GM23338 (cell line): ENCODE results near the gene CYSRT1. TPM values are rescaled to one million over a fixed set of nuclear protein-coding genes. Genes with fewer than 3 reads are reported as not detected.

ENCODE experiments used
- ATAC-seq: fragments of 200-7000 bp; cut with Tn5 transposase; 3 replicates; pipeline ENCODE4 v1.9.1; 2020
- DNase-seq: peaks from one replicate; pipeline ENCODE4 v3.0.0-alpha.2; 2015; ENCODE audit warnings: low spot score
- H2AFZ ChIP-seq: fragments of 200-600 bp; sonication (generic); 2 replicates; pipeline ENCODE4 v1.8.0; 2016; ENCODE audit warnings: antibody characterized with exemption, mild to moderate bottlenecking, moderate library complexity
- H3F3A ChIP-seq: fragments of 200-600 bp; sonication (generic); replicated peaks from 2 replicates; pipeline ENCODE4 v1.8.0; 2017; ENCODE audit warnings: antibody characterized with exemption, mixed run types, low read depth
- H3K27ac ChIP-seq: fragments of 200-600 bp; sonication (generic); 2 replicates; pipeline ENCODE4 v1.6.1; 2016; ENCODE audit warnings: low read depth
- H3K27me3 ChIP-seq: fragments of 200-600 bp; sonication (generic); 2 replicates; pipeline ENCODE4 v1.8.0; 2016; ENCODE audit warnings: mild to moderate bottlenecking, mixed run types, moderate library complexity; ENCODE audit not compliant: insufficient read depth
- H3K36me3 ChIP-seq: fragments of 200-600 bp; sonication (generic); 2 replicates; pipeline ENCODE4 v1.8.0; 2016; ENCODE audit warnings: mild to moderate bottlenecking; ENCODE audit not compliant: insufficient read depth
- H3K4me1 ChIP-seq: fragments of 200-600 bp; sonication (generic); 2 replicates; pipeline ENCODE4 v1.8.0; 2016; ENCODE audit warnings: mild to moderate bottlenecking, moderate library complexity; ENCODE audit not compliant: insufficient read depth
- H3K4me2 ChIP-seq: fragments of 200-600 bp; sonication (generic); 2 replicates; pipeline ENCODE4 v1.7.1; 2017; ENCODE audit warnings: mixed run types
- H3K4me3 ChIP-seq: fragments of 200-600 bp; sonication (generic); 2 replicates; pipeline ENCODE4 v1.6.1; 2016; ENCODE audit warnings: mixed run types
- H3K79me2 ChIP-seq: fragments of 200-600 bp; sonication (generic); replicated peaks from 2 replicates; pipeline ENCODE4 v1.8.0; 2017; ENCODE audit warnings: mild to moderate bottlenecking; ENCODE audit not compliant: insufficient read depth
- H3K9me2 ChIP-seq: fragments of 200-600 bp; sonication (generic); 2 replicates; pipeline ENCODE4 v1.8.0; 2017; ENCODE audit not compliant: insufficient read depth
- H4K20me1 ChIP-seq: fragments of 200-600 bp; sonication (generic); replicated peaks from 2 replicates; pipeline ENCODE4 v1.8.0; 2017; ENCODE audit warnings: mild to moderate bottlenecking; ENCODE audit not compliant: insufficient read depth
- H3K27ac Mint-ChIP-seq: 2 replicates; pipeline ENCODE4 v1.8.0; 2020; ENCODE audit warnings: inconsistent platforms, mild to moderate bottlenecking, moderate library complexity, mixed read lengths
- H3K27me3 Mint-ChIP-seq: 3 replicates; pipeline ENCODE4 v1.8.0; 2022; ENCODE audit warnings: low read depth, mild to moderate bottlenecking, moderate library complexity, mixed read lengths, inconsistent platforms; ENCODE audit not compliant: insufficient read depth, poor library complexity
- H3K36me3 Mint-ChIP-seq: 3 replicates; pipeline ENCODE4 v1.8.0; 2021; ENCODE audit warnings: low read depth, mild to moderate bottlenecking, inconsistent platforms, moderate library complexity, mixed read lengths
- H3K4me1 Mint-ChIP-seq: 3 replicates; pipeline ENCODE4 v1.8.0; 2020; ENCODE audit warnings: mild to moderate bottlenecking, inconsistent platforms, mixed read lengths
- H3K4me3 Mint-ChIP-seq: 3 replicates; pipeline ENCODE4 v1.8.0; 2021; ENCODE audit warnings: moderate library complexity, mild to moderate bottlenecking, inconsistent platforms, mixed read lengths
- H3K9me3 Mint-ChIP-seq: 3 replicates; pipeline ENCODE4 v1.8.0; 2020; ENCODE audit warnings: moderate library complexity, mild to moderate bottlenecking, inconsistent platforms, mixed read lengths
- ETS1 ChIP-seq: IDR thresholded peaks from 2 replicates; pipeline ENCODE4 v1.6.1; 2016; ENCODE audit warnings: antibody characterized with exemption
- EZH2 ChIP-seq: fragments of 200-600 bp; sonication (generic); IDR thresholded peaks from one replicate; pipeline ENCODE4 v1.8.0; 2017; ENCODE audit warnings: antibody characterized with exemption, mild to moderate bottlenecking, low read depth; ENCODE audit not compliant: unreplicated experiment
- EZH2phosphoT487 ChIP-seq: fragments of 200-600 bp; sonication (generic); IDR thresholded peaks from one replicate; pipeline ENCODE4 v1.8.1; 2018; ENCODE audit warnings: antibody characterized with exemption; ENCODE audit not compliant: unreplicated experiment
- NANOG ChIP-seq: IDR thresholded peaks from 2 replicates; pipeline ENCODE4 v1.6.1; 2016; ENCODE audit warnings: antibody characterized with exemption, borderline replicate concordance
- POLR2AphosphoS5 ChIP-seq: IDR thresholded peaks from 2 replicates; pipeline ENCODE4 v1.6.1; 2016; ENCODE audit warnings: antibody characterized with exemption, low read depth
- STAT1 ChIP-seq: IDR thresholded peaks from one replicate; pipeline ENCODE4 v1.6.1; 2016; ENCODE audit warnings: antibody characterized with exemption; ENCODE audit not compliant: unreplicated experiment
- ZNF114 ChIP-seq: fragments of 250-450 bp; sonication (Bioruptor Pico); IDR thresholded peaks from 2 replicates; pipeline ENCODE4 v1.5.0; 2020; ENCODE audit warnings: mild to moderate bottlenecking, moderate library complexity
- ZNF331 ChIP-seq: fragments of 250-450 bp; sonication (Bioruptor Pico); IDR thresholded peaks from 2 replicates; pipeline ENCODE4 v1.5.0; 2020; ENCODE audit warnings: low read depth, mild to moderate bottlenecking, moderate library complexity
- polyA plus RNA-seq: library from polyadenylated mRNA; unstranded; fragments of >200 nt; fragmentation: Nextera tagmentation; extraction: Ambion mirVana; gene quantifications from 2 replicates; pipeline ENCODE4 v1.2.1, GENCODE V29; 2016
- total RNA-seq: library from RNA; depleted of rRNA; stranded (reverse); fragments of >200 nt; shearing (Covaris generic); gene quantifications from 2 replicates; pipeline ENCODE4 v1.2.3, GENCODE V29; 2014
- TF ChIP-seq, protein P1 (sequence below): IDR thresholded peaks from one replicate; pipeline ENCODE4 v1.6.1; 2018; ENCODE audit warnings: antibody characterized with exemption; ENCODE audit not compliant: unreplicated experiment
- TF ChIP-seq, protein P2 (sequence below), 2 experiments: fragments of 200-600 bp in 1 of 2; sonication (generic) in 1 of 2; conservative IDR thresholded peaks; 2 replicates each; pipeline versions ENCODE4 v1.5.1 to v1.6.1; 2016 to 2017; ENCODE audit warnings: antibody characterized with exemption in 2 of 2, low read depth in 2 of 2, mild to moderate bottlenecking in 2 of 2, moderate library complexity in 1 of 2
- TF ChIP-seq, protein P3 (sequence below): fragments of 250-450 bp; sonication (Bioruptor Pico); IDR thresholded peaks from 2 replicates; pipeline ENCODE4 v1.5.0; 2020; ENCODE audit warnings: mild to moderate bottlenecking, moderate library complexity

The CYSRT1 gene
- total and polyA plus RNA-seq, 2 experiments from 2014 or later: 2.0 to 3.2 TPM

DNA sequence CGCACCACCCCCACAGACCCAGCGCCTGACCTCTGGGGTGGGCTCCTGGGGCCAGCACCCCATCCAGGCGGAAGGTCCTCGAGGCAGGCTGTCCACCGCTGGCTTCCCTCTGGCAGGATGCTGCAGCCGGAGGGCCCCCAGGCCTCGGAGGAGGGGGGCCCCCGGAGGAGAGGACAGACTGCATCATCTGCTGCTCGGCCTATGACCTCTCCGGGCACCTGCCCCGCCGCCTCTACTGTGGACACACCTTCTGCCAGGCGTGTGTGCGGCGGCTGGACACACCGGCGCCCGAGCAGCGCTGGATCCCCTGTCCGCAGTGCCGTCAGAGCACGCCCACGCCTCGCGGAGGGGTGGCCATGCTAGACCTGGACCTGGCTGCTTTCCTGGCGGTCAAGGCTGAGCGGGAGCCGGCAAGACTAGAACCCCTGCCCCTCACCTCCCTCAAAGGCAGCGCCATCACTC is 3.6 kb downstream of the CYSRT1 start:
- Mint-ChIP-seq H3K4me1 (peaks cover 2% of the 10 kb centered on the region; the same call in 2 of the 3 replicates), H3K27me3 (peaks cover 3% of the 10 kb centered on the region), H3K4me3 (no peak overlapping the region), H3K9me3 (no peaks in the 10 kb centered on the region), H3K27ac (no peak overlapping the region), H3K36me3 (no peaks in the 10 kb centered on the region)
- Histone ChIP-seq H2AFZ (no peak overlapping the region), H4K20me1 (no peaks in the 10 kb centered on the region), H3K4me2 (no peak overlapping the region), H3K4me3 (no peak overlapping the region), H3K27me3 (no peaks in the 10 kb centered on the region), H3K27ac (no peak overlapping the region), H3K36me3 (no peaks in the 10 kb centered on the region), H3K9me2 (no peaks in the 10 kb centered on the region), H3K4me1 (no peaks in the 10 kb centered on the region; the same call in 1 of the 2 replicates), H3F3A (0 out of 2 replicates have a peak, but pooled peaks cover 6% of the 10 kb centered on the region), H3K79me2 (no peaks in the 10 kb centered on the region)
- ATAC-seq (no peak), DNase-seq (no peak)
- TF ChIP-seq EZH2phosphoT487: no peak
- no peak for TF ChIP-seq STAT1
- TF ChIP-seq EZH2: no peak
- TF ChIP-seq ZNF331 (CRISPR knock-in tag): no peak
- no peak for TF ChIP-seq ETS1
- TF ChIP-seq NANOG: no peak
- TF ChIP-seq, protein P1, sequence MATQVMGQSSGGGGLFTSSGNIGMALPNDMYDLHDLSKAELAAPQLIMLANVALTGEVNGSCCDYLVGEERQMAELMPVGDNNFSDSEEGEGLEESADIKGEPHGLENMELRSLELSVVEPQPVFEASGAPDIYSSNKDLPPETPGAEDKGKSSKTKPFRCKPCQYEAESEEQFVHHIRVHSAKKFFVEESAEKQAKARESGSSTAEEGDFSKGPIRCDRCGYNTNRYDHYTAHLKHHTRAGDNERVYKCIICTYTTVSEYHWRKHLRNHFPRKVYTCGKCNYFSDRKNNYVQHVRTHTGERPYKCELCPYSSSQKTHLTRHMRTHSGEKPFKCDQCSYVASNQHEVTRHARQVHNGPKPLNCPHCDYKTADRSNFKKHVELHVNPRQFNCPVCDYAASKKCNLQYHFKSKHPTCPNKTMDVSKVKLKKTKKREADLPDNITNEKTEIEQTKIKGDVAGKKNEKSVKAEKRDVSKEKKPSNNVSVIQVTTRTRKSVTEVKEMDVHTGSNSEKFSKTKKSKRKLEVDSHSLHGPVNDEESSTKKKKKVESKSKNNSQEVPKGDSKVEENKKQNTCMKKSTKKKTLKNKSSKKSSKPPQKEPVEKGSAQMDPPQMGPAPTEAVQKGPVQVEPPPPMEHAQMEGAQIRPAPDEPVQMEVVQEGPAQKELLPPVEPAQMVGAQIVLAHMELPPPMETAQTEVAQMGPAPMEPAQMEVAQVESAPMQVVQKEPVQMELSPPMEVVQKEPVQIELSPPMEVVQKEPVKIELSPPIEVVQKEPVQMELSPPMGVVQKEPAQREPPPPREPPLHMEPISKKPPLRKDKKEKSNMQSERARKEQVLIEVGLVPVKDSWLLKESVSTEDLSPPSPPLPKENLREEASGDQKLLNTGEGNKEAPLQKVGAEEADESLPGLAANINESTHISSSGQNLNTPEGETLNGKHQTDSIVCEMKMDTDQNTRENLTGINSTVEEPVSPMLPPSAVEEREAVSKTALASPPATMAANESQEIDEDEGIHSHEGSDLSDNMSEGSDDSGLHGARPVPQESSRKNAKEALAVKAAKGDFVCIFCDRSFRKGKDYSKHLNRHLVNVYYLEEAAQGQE: no peak
- no peak for TF ChIP-seq POLR2AphosphoS5
- no peak for TF ChIP-seq ZNF114 (CRISPR knock-in tag)
- TF ChIP-seq, protein P2, sequence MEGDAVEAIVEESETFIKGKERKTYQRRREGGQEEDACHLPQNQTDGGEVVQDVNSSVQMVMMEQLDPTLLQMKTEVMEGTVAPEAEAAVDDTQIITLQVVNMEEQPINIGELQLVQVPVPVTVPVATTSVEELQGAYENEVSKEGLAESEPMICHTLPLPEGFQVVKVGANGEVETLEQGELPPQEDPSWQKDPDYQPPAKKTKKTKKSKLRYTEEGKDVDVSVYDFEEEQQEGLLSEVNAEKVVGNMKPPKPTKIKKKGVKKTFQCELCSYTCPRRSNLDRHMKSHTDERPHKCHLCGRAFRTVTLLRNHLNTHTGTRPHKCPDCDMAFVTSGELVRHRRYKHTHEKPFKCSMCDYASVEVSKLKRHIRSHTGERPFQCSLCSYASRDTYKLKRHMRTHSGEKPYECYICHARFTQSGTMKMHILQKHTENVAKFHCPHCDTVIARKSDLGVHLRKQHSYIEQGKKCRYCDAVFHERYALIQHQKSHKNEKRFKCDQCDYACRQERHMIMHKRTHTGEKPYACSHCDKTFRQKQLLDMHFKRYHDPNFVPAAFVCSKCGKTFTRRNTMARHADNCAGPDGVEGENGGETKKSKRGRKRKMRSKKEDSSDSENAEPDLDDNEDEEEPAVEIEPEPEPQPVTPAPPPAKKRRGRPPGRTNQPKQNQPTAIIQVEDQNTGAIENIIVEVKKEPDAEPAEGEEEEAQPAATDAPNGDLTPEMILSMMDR (conservative IDR thresholded peaks at IDR 0.05; ENCODE audit: low read depth in 2 of 2): no peak
- TF ChIP-seq, protein P3, sequence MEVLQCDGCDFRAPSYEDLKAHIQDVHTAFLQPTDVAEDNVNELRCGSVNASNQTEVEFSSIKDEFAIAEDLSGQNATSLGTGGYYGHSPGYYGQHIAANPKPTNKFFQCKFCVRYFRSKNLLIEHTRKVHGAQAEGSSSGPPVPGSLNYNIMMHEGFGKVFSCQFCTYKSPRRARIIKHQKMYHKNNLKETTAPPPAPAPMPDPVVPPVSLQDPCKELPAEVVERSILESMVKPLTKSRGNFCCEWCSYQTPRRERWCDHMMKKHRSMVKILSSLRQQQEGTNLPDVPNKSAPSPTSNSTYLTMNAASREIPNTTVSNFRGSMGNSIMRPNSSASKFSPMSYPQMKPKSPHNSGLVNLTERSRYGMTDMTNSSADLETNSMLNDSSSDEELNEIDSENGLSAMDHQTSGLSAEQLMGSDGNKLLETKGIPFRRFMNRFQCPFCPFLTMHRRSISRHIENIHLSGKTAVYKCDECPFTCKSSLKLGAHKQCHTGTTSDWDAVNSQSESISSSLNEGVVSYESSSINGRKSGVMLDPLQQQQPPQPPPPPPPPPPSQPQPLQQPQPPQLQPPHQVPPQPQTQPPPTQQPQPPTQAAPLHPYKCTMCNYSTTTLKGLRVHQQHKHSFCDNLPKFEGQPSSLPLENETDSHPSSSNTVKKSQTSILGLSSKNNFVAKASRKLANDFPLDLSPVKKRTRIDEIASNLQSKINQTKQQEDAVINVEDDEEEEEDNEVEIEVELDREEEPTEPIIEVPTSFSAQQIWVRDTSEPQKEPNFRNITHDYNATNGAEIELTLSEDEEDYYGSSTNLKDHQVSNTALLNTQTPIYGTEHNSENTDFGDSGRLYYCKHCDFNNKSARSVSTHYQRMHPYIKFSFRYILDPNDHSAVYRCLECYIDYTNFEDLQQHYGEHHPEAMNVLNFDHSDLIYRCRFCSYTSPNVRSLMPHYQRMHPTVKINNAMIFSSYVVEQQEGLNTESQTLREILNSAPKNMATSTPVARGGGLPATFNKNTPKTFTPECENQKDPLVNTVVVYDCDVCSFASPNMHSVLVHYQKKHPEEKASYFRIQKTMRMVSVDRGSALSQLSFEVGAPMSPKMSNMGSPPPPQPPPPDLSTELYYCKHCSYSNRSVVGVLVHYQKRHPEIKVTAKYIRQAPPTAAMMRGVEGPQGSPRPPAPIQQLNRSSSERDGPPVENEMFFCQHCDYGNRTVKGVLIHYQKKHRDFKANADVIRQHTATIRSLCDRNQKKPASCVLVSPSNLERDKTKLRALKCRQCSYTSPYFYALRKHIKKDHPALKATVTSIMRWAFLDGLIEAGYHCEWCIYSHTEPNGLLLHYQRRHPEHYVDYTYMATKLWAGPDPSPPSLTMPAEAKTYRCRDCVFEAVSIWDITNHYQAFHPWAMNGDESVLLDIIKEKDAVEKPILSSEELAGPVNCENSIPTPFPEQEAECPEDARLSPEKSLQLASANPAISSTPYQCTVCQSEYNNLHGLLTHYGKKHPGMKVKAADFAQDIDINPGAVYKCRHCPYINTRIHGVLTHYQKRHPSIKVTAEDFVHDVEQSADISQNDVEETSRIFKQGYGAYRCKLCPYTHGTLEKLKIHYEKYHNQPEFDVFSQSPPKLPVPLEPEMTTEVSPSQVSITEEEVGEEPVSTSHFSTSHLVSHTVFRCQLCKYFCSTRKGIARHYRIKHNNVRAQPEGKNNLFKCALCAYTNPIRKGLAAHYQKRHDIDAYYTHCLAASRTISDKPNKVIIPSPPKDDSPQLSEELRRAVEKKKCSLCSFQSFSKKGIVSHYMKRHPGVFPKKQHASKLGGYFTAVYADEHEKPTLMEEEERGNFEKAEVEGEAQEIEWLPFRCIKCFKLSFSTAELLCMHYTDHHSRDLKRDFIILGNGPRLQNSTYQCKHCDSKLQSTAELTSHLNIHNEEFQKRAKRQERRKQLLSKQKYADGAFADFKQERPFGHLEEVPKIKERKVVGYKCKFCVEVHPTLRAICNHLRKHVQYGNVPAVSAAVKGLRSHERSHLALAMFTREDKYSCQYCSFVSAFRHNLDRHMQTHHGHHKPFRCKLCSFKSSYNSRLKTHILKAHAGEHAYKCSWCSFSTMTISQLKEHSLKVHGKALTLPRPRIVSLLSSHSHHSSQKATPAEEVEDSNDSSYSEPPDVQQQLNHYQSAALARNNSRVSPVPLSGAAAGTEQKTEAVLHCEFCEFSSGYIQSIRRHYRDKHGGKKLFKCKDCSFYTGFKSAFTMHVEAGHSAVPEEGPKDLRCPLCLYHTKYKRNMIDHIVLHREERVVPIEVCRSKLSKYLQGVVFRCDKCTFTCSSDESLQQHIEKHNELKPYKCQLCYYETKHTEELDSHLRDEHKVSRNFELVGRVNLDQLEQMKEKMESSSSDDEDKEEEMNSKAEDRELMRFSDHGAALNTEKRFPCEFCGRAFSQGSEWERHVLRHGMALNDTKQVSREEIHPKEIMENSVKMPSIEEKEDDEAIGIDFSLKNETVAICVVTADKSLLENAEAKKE (CRISPR knock-in tag): no peak
